Endothelial cell of umbilical vein (primary cell): ENCODE data around the gene FOXI2. TPM values are rescaled to one million over a fixed set of nuclear protein-coding genes. Genes with fewer than 3 reads are reported as not detected.

ENCODE experiments used
- BruUV-seq: library from RNA; stranded (reverse); fragments of 400-500 nt; replicated peaks from 2 replicates; lab custom pipeline; 2021; lab: Mats Ljungman, UMichigan
- CTCF ChIA-PET: fragments of 300-600, 350-600 bp; sonication (Branson Sonifier 250); formaldehyde crosslinking; loops from one replicate; lab custom pipeline; 2021; ENCODE audit warnings: antibody characterized with exemption, inconsistent platforms; lab: Charles Lee
- POLR2A ChIA-PET: fragments of 300-600, 350-600 bp; sonication (Branson Sonifier 250); formaldehyde crosslinking; loops from one replicate; lab custom pipeline; 2021; ENCODE audit warnings: antibody characterized with exemption, inconsistent platforms; lab: Charles Lee
- DNase-seq: peaks from one replicate; pipeline ENCODE4 v3.0.0-alpha.2; 2011; ENCODE audit warnings: low read depth, low spot score
- FAIRE-seq: peaks from 2 replicates; lab custom pipeline; 2011; peaks lifted over from hg19 to GRCh38; lab: Jason Lieb, UNC
- H2AFZ ChIP-seq: 2 replicates; pipeline ENCODE4 v1.6.0; 2012; ENCODE audit warnings: low read depth, low read length, control low read depth, inconsistent platforms
- H3K27ac ChIP-seq: 2 replicates; pipeline ENCODE4 v1.5.1; 2011; ENCODE audit warnings: low read depth, mild to moderate bottlenecking, control low read depth, low read length, moderate library complexity; ENCODE audit not compliant: insufficient read depth
- H3K27me3 ChIP-seq, 2 experiments: 2 replicates each; pipeline versions ENCODE4 v1.6.0 to v1.6.1; 2011; ENCODE audit warnings: low read length in 2 of 2, mixed read lengths in 1 of 2; ENCODE audit not compliant: control insufficient read depth in 2 of 2, insufficient read depth in 2 of 2
- H3K36me3 ChIP-seq, 2 experiments: 2 replicates in 1 of 2; 3 replicates in 1 of 2; pipeline ENCODE4 v1.5.1; 2011; ENCODE audit warnings: low read length in 2 of 2, mild to moderate bottlenecking in 1 of 2, moderate library complexity in 1 of 2; ENCODE audit not compliant: control insufficient read depth in 2 of 2, insufficient read depth in 2 of 2; ENCODE audit errors: extremely low read depth in 1 of 2
- H3K4me1 ChIP-seq: 3 replicates; pipeline ENCODE4 v1.5.1; 2011; ENCODE audit warnings: mild to moderate bottlenecking, low read length; ENCODE audit not compliant: control insufficient read depth, insufficient read depth; ENCODE audit errors: extremely low read depth
- H3K4me2 ChIP-seq: 2 replicates; pipeline ENCODE4 v1.6.1; 2011; ENCODE audit warnings: low read length, control low read depth, mixed read lengths; ENCODE audit not compliant: insufficient read depth
- H3K4me3 ChIP-seq, 3 experiments: fragments of 200-600 bp in 1 of 3; sonication (generic), shearing (Covaris generic) in 1 of 3; replicated peaks in 1 of 3; 2 replicates each; pipeline ENCODE4 v1.5.1; 2011 to 2016; ENCODE audit warnings: control low read depth in 3 of 3, low read length in 3 of 3, mild to moderate bottlenecking in 2 of 3, inconsistent platforms in 1 of 3, low read depth in 1 of 3, moderate library complexity in 1 of 3; ENCODE audit not compliant: insufficient read depth in 1 of 3
- H3K79me2 ChIP-seq: 2 replicates; pipeline ENCODE4 v1.6.0; 2012; ENCODE audit warnings: low read length, inconsistent platforms; ENCODE audit not compliant: control insufficient read depth, insufficient read depth
- H3K9ac ChIP-seq: replicated peaks from 2 replicates; pipeline ENCODE3; 2011; ENCODE audit warnings: low read length, control low read depth; ENCODE audit not compliant: insufficient read depth; ENCODE audit errors: extremely low read depth
- H3K9me1 ChIP-seq: replicated peaks from 3 replicates; pipeline ENCODE4 v1.6.0; 2011; ENCODE audit warnings: mild to moderate bottlenecking, low read length; ENCODE audit not compliant: control insufficient read depth, insufficient read depth; ENCODE audit errors: extremely low read depth
- H3K9me3 ChIP-seq: replicated peaks from 2 replicates; pipeline ENCODE4 v1.5.1; 2012; ENCODE audit warnings: low read length, inconsistent platforms; ENCODE audit not compliant: control insufficient read depth, insufficient read depth
- H4K20me1 ChIP-seq: replicated peaks from 2 replicates; pipeline ENCODE3; 2011; ENCODE audit warnings: mild to moderate bottlenecking, low read length; ENCODE audit not compliant: control insufficient read depth, insufficient read depth; ENCODE audit errors: extremely low read depth
- CTCF ChIP-seq, 2 donors: IDR thresholded peaks; 1 replicate in 1 of 2; 2 replicates in 1 of 2; pipeline ENCODE4 v1.5.1; 2011; ENCODE audit warnings: low read length in 2 of 2, mild to moderate bottlenecking in 2 of 2, moderate library complexity in 2 of 2, control low read depth in 1 of 2, inconsistent platforms in 1 of 2, low read depth in 1 of 2; ENCODE audit not compliant: insufficient read depth in 1 of 2; ENCODE audit errors: extremely low read depth in 1 of 2
- EZH2 ChIP-seq: IDR thresholded peaks from 2 replicates; pipeline ENCODE4 v1.6.1; 2012; ENCODE audit warnings: borderline replicate concordance, low read depth, mild to moderate bottlenecking, moderate library complexity, low read length, inconsistent platforms; ENCODE audit not compliant: severe bottlenecking
- FOS ChIP-seq: IDR thresholded peaks from 2 replicates; pipeline ENCODE4 v1.6.1; 2011; ENCODE audit warnings: mild to moderate bottlenecking, low read length, moderate library complexity, borderline replicate concordance; ENCODE audit not compliant: insufficient read depth
- GATA2 ChIP-seq: IDR thresholded peaks from 2 replicates; pipeline ENCODE4 v1.7.0; 2011; ENCODE audit warnings: low read depth, mild to moderate bottlenecking, moderate library complexity, mixed read lengths, low read length; ENCODE audit not compliant: insufficient read length, insufficient read depth
- JUN ChIP-seq: IDR thresholded peaks from 2 replicates; pipeline ENCODE4 v1.6.1; 2011; ENCODE audit warnings: borderline replicate concordance, low read depth; ENCODE audit not compliant: insufficient read length, insufficient read depth
- MAX ChIP-seq: IDR thresholded peaks from 2 replicates; pipeline ENCODE4 v1.6.1; 2011; ENCODE audit not compliant: insufficient read depth, insufficient read length
- MYC ChIP-seq: IDR thresholded peaks from one replicate; pipeline ENCODE4 v1.6.1; 2011; ENCODE audit warnings: mild to moderate bottlenecking, low read depth, low read length
- POLR2A ChIP-seq: IDR thresholded peaks from 2 replicates; pipeline ENCODE4 v1.6.1; 2012; ENCODE audit warnings: low read depth, mild to moderate bottlenecking, control low read depth, low read length
- POLR2AphosphoS5 ChIP-seq: IDR thresholded peaks from 2 replicates; pipeline ENCODE4 v1.6.1; 2012; ENCODE audit warnings: low read depth, mild to moderate bottlenecking, control low read depth, low read length, moderate library complexity; ENCODE audit not compliant: insufficient read depth
- dilution Hi-C: fragments of 300-500 bp; cut with MboI; formaldehyde crosslinking; loops from one replicate; pipeline ENCODE4 v1.15.0; 2019; ENCODE audit warnings: low sequenced_read_pairs; ENCODE audit not compliant: extremely low pct_ligation_motif_present
- intact Hi-C: fragments of 100-400 bp; cut with micrococcal nuclease; formaldehyde crosslinking; loops from one replicate; pipeline ENCODE4 v1.10.0; 2022
- polyA plus RNA-seq, 4 experiments: library from polyadenylated mRNA; depleted of rRNA in 3 of 4; stranded (reverse) in 3 of 4; unstranded in 1 of 4; fragments of >200 nt; gene quantifications; 2 replicates each; pipeline versions ENCODE4 v1.2.1 to v1.2.3, GENCODE V29; 2011 to 2012; ENCODE audit warnings: missing spikeins in 1 of 4
- total RNA-seq: library from RNA; stranded (reverse); gene quantifications from 2 replicates; pipeline ENCODE4 v1.2.3, GENCODE V29; 2021

FOXI2 gene
- total and polyA plus RNA-seq, 2 donors (not counting 3 experiments of a cell fraction or from before 2014, with no cell fraction given) = not detected

DNA sequence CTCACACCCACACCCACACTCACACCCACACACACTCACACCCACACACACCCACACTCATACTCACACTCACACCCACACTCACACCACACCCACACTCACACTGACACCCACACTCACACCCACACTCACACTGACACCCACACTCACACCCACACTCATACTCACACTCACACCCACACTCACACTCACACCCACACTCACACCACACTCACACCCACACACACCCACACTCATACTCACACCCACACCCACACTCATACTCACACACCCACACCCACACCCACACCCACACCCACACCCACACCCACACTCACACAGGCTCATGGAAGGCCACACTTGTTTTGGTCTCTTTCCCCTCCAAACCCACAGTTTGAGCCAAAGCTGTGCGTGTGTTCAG lies 2.9 kb downstream of the FOXI2 start:
- Histone ChIP-seq H3K27me3 (peaks cover 25 to 45% of the 10 kb centered on the region in 2 experiments), H3K36me3 (no peaks in the 10 kb centered on the region), H3K79me2 (no peaks in the 10 kb centered on the region), H3K4me3 (no peak overlapping the region), H3K4me2 (no peak overlapping the region), H3K9me3 (no peaks in the 10 kb centered on the region), H4K20me1 (no peaks in the 10 kb centered on the region), H3K9ac (no peak overlapping the region), H3K4me1 (no peaks in the 10 kb centered on the region), H3K27ac (no peak overlapping the region), H3K9me1 (no peaks in the 10 kb centered on the region), H2AFZ (no peak overlapping the region)
- dilution Hi-C loops (no loop called here), intact Hi-C loops (no loop called here)
- ChIA-PET CTCF (interaction anchor here (1.2 kb wide), 1 partner anchor 24 kb away, joined by 3 read pairs; no protein-coding TSS in a partner anchor), POLR2A (no interaction called here)
- FAIRE-seq = no peak
- no TSS peak for BruUV-seq
- no peak for TF ChIP-seq POLR2AphosphoS5
- no peak for TF ChIP-seq FOS
- no peak for DNase-seq

- ChIA-PET CTCF (interaction anchor here (1.0 to 1.4 kb wide), 2 partner anchors 14 to 113 kb away, joined by 3 read pairs; no protein-coding TSS in a partner anchor), POLR2A (no interaction called here)
- DNase-seq (no peak), FAIRE-seq (no peak)
- Histone ChIP-seq H3K4me1 (no peaks in the 10 kb centered on the region), H3K27ac (no peak overlapping the region), H3K36me3 (no peaks in the 10 kb centered on the region), H4K20me1 (no peaks in the 10 kb centered on the region), H3K79me2 (no peaks in the 10 kb centered on the region), H3K27me3 (peaks cover 18 to 38% of the 10 kb centered on the region in 2 experiments), H3K9me3 (no peaks in the 10 kb centered on the region), H3K4me3 (no peak overlapping the region), H3K9ac (no peak overlapping the region), H3K9me1 (no peaks in the 10 kb centered on the region), H2AFZ (no peak overlapping the region), H3K4me2 (no peak overlapping the region)
- TF ChIP-seq GATA2 (no peak), MAX (no peak), FOS (no peak), POLR2A (no peak), POLR2AphosphoS5 (no peak), MYC (no peak), CTCF (IDR thresholded peaks at IDR 0.05; ENCODE audit: extremely low read depth in 1 of 2, insufficient read depth in 1 of 2, low read depth in 1 of 2, low read length in 2 of 2) (no peak), EZH2 (no peak), JUN (no peak)
- BruUV-seq = no TSS peak
- dilution Hi-C loops (no loop called here), intact Hi-C loops (no loop called here)
Measured at GRCh38 chr10:127740596-127740995, 3.6 kb downstream of the FOXI2 start.
